IMR-90 (cell line): ENCODE measurements around the gene TSPAN32. TPM values are rescaled to one million over a fixed set of nuclear protein-coding genes. Genes with fewer than 3 reads are reported as not detected.
"Not testable (repeated sequence)": the region's sequence is repeated elsewhere in the genome, so short reads cannot be mapped to it uniquely, and the experiment has no call there.

Experiments used
- ATAC-seq: fragments of 200-7000 bp; cut with Tn5 transposase; 2 replicates; pipeline ENCODE4 v1.9.1; 2020; ENCODE audit warnings: low read depth, mild to moderate bottlenecking, moderate library complexity
- BruUV-seq: library from RNA; stranded (reverse); fragments of 400-500 nt; replicated peaks from 2 replicates; lab custom pipeline; 2021; lab: Mats Ljungman, UMichigan
- CTCF ChIA-PET: fragments of 300-600 bp; formaldehyde crosslinking; extraction: SDS; loops from one replicate; lab custom pipeline; 2021; ENCODE audit warnings: antibody characterized with exemption; lab: Yijun Ruan, JAX
- POLR2A ChIA-PET: fragments of 300-600 bp; sonication (Branson Sonifier 250); formaldehyde crosslinking; loops from one replicate; lab custom pipeline; 2022; ENCODE audit warnings: antibody characterized with exemption; ENCODE audit not compliant: unreplicated experiment; lab: Charles Lee
- DNase-seq: peaks from one replicate; pipeline ENCODE4 v3.0.0; 2013
- H2AFZ ChIP-seq: replicated peaks from 2 replicates; pipeline ENCODE3; 2013; ENCODE audit warnings: low read length, mild to moderate bottlenecking; ENCODE audit not compliant: poor library complexity
- H2AK5ac ChIP-seq: 2 replicates; pipeline ENCODE4 v1.6.1; 2013; ENCODE audit warnings: low read depth, low read length, inconsistent platforms
- H2AK9ac ChIP-seq: replicated peaks from 2 replicates; pipeline ENCODE3; 2013; ENCODE audit warnings: mild to moderate bottlenecking, low read depth, low read length, moderate library complexity; ENCODE audit not compliant: poor library complexity
- H2BK120ac ChIP-seq: 2 replicates; pipeline ENCODE4 v1.6.1; 2013; ENCODE audit warnings: low read depth, low read length, inconsistent platforms
- H2BK15ac ChIP-seq: 3 replicates; pipeline ENCODE4 v1.6.1; 2013; ENCODE audit warnings: low read depth, low read length, inconsistent platforms
- H2BK20ac ChIP-seq: 2 replicates; pipeline ENCODE4 v1.6.1; 2013; ENCODE audit warnings: low read depth, mild to moderate bottlenecking, inconsistent platforms, low read length, moderate library complexity
- H2BK5ac ChIP-seq: 2 replicates; pipeline ENCODE4 v1.6.1; 2013; ENCODE audit warnings: mild to moderate bottlenecking, low read depth, low read length, inconsistent platforms; ENCODE audit not compliant: poor library complexity, severe bottlenecking
- H3K14ac ChIP-seq: replicated peaks from 2 replicates; pipeline ENCODE4 v1.6.1; 2013; ENCODE audit warnings: low read depth, low read length, inconsistent platforms
- H3K18ac ChIP-seq: 2 replicates; pipeline ENCODE4 v1.6.1; 2013; ENCODE audit warnings: low read depth, low read length, control low read depth
- H3K23ac ChIP-seq: 2 replicates; pipeline ENCODE4 v1.6.1; 2013; ENCODE audit warnings: low read depth, low read length, inconsistent platforms
- H3K27ac ChIP-seq: 2 replicates; pipeline ENCODE4 v1.5.1; 2013; ENCODE audit warnings: mild to moderate bottlenecking, control low read depth, low read length; ENCODE audit not compliant: insufficient read depth
- H3K27me3 ChIP-seq: 2 replicates; pipeline ENCODE4 v1.6.1; 2013; ENCODE audit warnings: low read length; ENCODE audit not compliant: control insufficient read depth, insufficient read depth
- H3K36me3 ChIP-seq: 2 replicates; pipeline ENCODE4 v1.6.1; 2013; ENCODE audit warnings: low read length, mixed read lengths; ENCODE audit not compliant: control insufficient read depth, insufficient read depth
- H3K4ac ChIP-seq: 2 replicates; pipeline ENCODE4 v1.6.1; 2013; ENCODE audit warnings: low read depth, low read length, inconsistent platforms
- H3K4me1 ChIP-seq: 2 replicates; pipeline ENCODE4 v1.6.1; 2013; ENCODE audit warnings: low read length, mixed read lengths; ENCODE audit not compliant: control insufficient read depth, insufficient read depth
- H3K4me2 ChIP-seq: 2 replicates; pipeline ENCODE4 v1.6.1; 2013; ENCODE audit warnings: low read depth, mild to moderate bottlenecking, control low read depth, low read length, moderate library complexity
- H3K4me3 ChIP-seq: 2 replicates; pipeline ENCODE4 v1.5.1; 2013; ENCODE audit warnings: low read depth, mild to moderate bottlenecking, control low read depth, low read length, moderate library complexity; ENCODE audit not compliant: insufficient read depth
- H3K56ac ChIP-seq: 2 replicates; pipeline ENCODE4 v1.6.1; 2013; ENCODE audit warnings: low read length, inconsistent platforms; ENCODE audit not compliant: insufficient read depth; ENCODE audit errors: extremely low read depth
- H3K79me1 ChIP-seq, 2 experiments: 2 replicates each; pipeline ENCODE4 v1.6.1; 2013; ENCODE audit warnings: low read length in 2 of 2, inconsistent platforms in 1 of 2, low read depth in 1 of 2
- H3K9ac ChIP-seq: 2 replicates; pipeline ENCODE4 v1.6.1; 2013; ENCODE audit warnings: low read depth, low read length, control low read depth
- H3K9me1 ChIP-seq: 2 replicates; pipeline ENCODE4 v1.6.1; 2013; ENCODE audit warnings: low read length, inconsistent platforms; ENCODE audit not compliant: insufficient read depth
- H3K9me3 ChIP-seq: 2 replicates; pipeline ENCODE4 v1.6.1; 2013; ENCODE audit warnings: low read length; ENCODE audit not compliant: control insufficient read depth, insufficient read depth
- H4K20me1 ChIP-seq: 2 replicates; pipeline ENCODE4 v1.6.1; 2013; ENCODE audit warnings: low read length, inconsistent platforms; ENCODE audit not compliant: insufficient read depth
- H4K5ac ChIP-seq: 2 replicates; pipeline ENCODE4 v1.6.1; 2013; ENCODE audit warnings: mild to moderate bottlenecking, low read depth, low read length, control low read depth
- H4K8ac ChIP-seq, 2 experiments: 2 replicates each; pipeline ENCODE4 v1.6.1; 2013; ENCODE audit warnings: low read depth in 2 of 2, low read length in 2 of 2, control low read depth in 1 of 2, inconsistent platforms in 1 of 2
- H4K91ac ChIP-seq: 2 replicates; pipeline ENCODE4 v1.6.1; 2013; ENCODE audit warnings: low read depth, low read length, inconsistent platforms; ENCODE audit not compliant: insufficient read depth
- WGBS, 2 experiments: methylation state at CpG; one replicate each; pipeline versions ENCODE4 v1.1.5 to v1.1.7; 2013; ENCODE audit warnings: missing lambda C conversion rate in 2 of 2; ENCODE audit not compliant: insufficient read length in 1 of 2; ENCODE audit errors: extremely low coverage in 2 of 2; 5-methylcytosine and 5-hydroxymethylcytosine counted together
- dilution Hi-C: fragments of 300-500 bp; cut with HindIII; formaldehyde crosslinking; loops from one replicate; pipeline ENCODE4 v1.14.3; 2018; ENCODE audit warnings: low sequenced_read_pairs; ENCODE audit not compliant: unreplicated experiment
- in situ Hi-C: fragments of 300-500 bp; cut with MboI; formaldehyde crosslinking; loops from 3 replicates; pipeline ENCODE4 v1.14.3; 2019; ENCODE audit warnings: low sequenced_read_pairs, inconsistent platforms, mixed read lengths
- intact Hi-C: fragments of 100-400 bp; cut with micrococcal nuclease; formaldehyde crosslinking; loops from 2 replicates; pipeline ENCODE4 v1.10.0; 2022
- polyA plus RNA-seq, 3 experiments: library from polyadenylated mRNA; depleted of rRNA; stranded (reverse); fragments of >200 nt; gene quantifications; 2 replicates each; pipeline ENCODE4 v1.2.3, GENCODE V29; 2012; ENCODE audit warnings: low replicate concordance in 1 of 3
- total RNA-seq: library from RNA; depleted of rRNA; stranded (reverse); fragments of >200 nt; gene quantifications from 2 replicates; pipeline ENCODE4 v1.2.3, GENCODE V29; 2012

The TSPAN32 gene
- total and polyA plus RNA-seq, 2 of the 4 experiments (the other 2 are of a cell fraction): 0.07 TPM; not detected in 1

GRCh38 chr11:2286350-2286749, 15.5 kb upstream of the TSPAN32 start:
- H3K14ac ChIP-seq, H3K23ac ChIP-seq, BruUV-seq, H3K9me3 ChIP-seq, H3K9me1 ChIP-seq, H4K8ac ChIP-seq, dilution Hi-C loops, H2AK5ac ChIP-seq, H2BK120ac ChIP-seq, H3K27ac ChIP-seq, H2BK5ac ChIP-seq, H4K20me1 ChIP-seq, H2AFZ ChIP-seq, H4K91ac ChIP-seq, H3K56ac ChIP-seq, H3K4me1 ChIP-seq, intact Hi-C loops, H2BK15ac ChIP-seq, ATAC-seq, H3K9ac ChIP-seq, H3K18ac ChIP-seq, H3K36me3 ChIP-seq, DNase-seq, CTCF ChIA-PET, H4K5ac ChIP-seq, H3K4me2 ChIP-seq, H3K4me3 ChIP-seq, H2AK9ac ChIP-seq, H2BK20ac ChIP-seq, H3K79me1 ChIP-seq, POLR2A ChIA-PET, in situ Hi-C loops, H3K4ac ChIP-seq: not testable (repeated sequence)
- WGBS, 2 experiments: 97% methylated on average over 9 of the region's 13 CpGs; no CpG with 5 or more reads in 1 of the 2 experiments
- peaks cover 42% of the 10 kb centered on the region for H3K27me3 ChIP-seq
